Testis (tissue), 2 donors: Measurements from ENCODE around the gene NPIPA3.
"Not testable (repeated sequence)": the region's sequence is repeated elsewhere in the genome, so short reads cannot be mapped to it uniquely, and the experiment has no call there.

Experiments used
- POLR2A ChIP-seq: fragments of 450-650 bp; IDR thresholded peaks from one replicate; pipeline ENCODE4 v1.6.1; 2017; ENCODE audit warnings: antibody characterized with exemption, mild to moderate bottlenecking, moderate library complexity
- TF ChIP-seq, protein P1 (sequence below), 3 experiments: fragments of 450-650 bp in 2 of 3; fragments of 200-600 bp in 1 of 3; sonication (generic) in 1 of 3; IDR thresholded peaks; one replicate each; pipeline ENCODE4 v1.5.1; 2016 to 2019; ENCODE audit warnings: antibody characterized with exemption in 3 of 3, mild to moderate bottlenecking in 2 of 3, moderate library complexity in 1 of 3

DNA sequence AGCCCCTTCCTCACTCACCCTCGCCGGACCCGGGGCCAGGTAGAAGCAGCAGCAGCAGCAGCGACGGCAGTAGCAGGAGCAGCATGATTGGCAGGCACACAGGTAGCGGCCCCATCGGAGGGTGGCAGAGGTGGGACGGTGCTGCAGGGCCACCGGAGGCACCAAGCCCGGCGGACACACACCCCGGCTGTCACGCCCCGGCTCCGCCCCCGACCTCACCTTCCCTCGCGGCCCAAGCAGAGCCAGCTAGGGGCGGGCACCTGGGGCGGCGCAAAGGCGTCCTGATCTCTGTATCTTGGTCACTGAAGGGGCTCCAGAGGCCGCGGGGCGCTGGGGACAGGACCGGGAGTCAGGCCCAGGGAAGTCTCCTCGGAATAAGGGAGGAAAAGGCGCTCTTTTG lies 30.0 kb downstream of the NPIPA3 start:
- TF ChIP-seq POLR2A, result not testable (repeated sequence)
- TF ChIP-seq, protein P1, sequence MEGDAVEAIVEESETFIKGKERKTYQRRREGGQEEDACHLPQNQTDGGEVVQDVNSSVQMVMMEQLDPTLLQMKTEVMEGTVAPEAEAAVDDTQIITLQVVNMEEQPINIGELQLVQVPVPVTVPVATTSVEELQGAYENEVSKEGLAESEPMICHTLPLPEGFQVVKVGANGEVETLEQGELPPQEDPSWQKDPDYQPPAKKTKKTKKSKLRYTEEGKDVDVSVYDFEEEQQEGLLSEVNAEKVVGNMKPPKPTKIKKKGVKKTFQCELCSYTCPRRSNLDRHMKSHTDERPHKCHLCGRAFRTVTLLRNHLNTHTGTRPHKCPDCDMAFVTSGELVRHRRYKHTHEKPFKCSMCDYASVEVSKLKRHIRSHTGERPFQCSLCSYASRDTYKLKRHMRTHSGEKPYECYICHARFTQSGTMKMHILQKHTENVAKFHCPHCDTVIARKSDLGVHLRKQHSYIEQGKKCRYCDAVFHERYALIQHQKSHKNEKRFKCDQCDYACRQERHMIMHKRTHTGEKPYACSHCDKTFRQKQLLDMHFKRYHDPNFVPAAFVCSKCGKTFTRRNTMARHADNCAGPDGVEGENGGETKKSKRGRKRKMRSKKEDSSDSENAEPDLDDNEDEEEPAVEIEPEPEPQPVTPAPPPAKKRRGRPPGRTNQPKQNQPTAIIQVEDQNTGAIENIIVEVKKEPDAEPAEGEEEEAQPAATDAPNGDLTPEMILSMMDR (IDR thresholded peaks at IDR 0.05), result not testable (repeated sequence)
